Activated T-helper 2 cell treated with anti-CD3 and anti-CD28 coated beads, Interferon-gamma antibody, Interleukin-2, Interleukin-4, amounts not matched to agents 10 μg/mL and 5 μg/mL and 100 μg/mL, durations not matched to agents 14 hours and 24 hours and 36 hours (primary cell): ENCODE results near the gene ERCC6. TPM values are rescaled to one million over a fixed set of nuclear protein-coding genes. Genes with fewer than 3 reads are reported as not detected.

Source experiments
- DNase-seq: peaks from one replicate; pipeline ENCODE4 v3.0.0; 2021; ENCODE audit warnings: low spot score
- H3K27ac Mint-ChIP-seq: one replicate; pipeline ENCODE4 v1.8.0; 2021; ENCODE audit warnings: mixed read lengths
- H3K27me3 Mint-ChIP-seq: one replicate; pipeline ENCODE4 v1.8.0; 2021; ENCODE audit warnings: low read depth, mixed read lengths
- H3K36me3 Mint-ChIP-seq: one replicate; pipeline ENCODE4 v1.8.0; 2021; ENCODE audit warnings: low read depth, mixed read lengths
- H3K4me1 Mint-ChIP-seq: one replicate; pipeline ENCODE4 v1.8.0; 2021; ENCODE audit warnings: low read depth, mixed read lengths
- H3K4me3 Mint-ChIP-seq: one replicate; pipeline ENCODE4 v1.8.0; 2021; ENCODE audit warnings: low read depth, mild to moderate bottlenecking, moderate library complexity, mixed read lengths
- H3K9me3 Mint-ChIP-seq: one replicate; pipeline ENCODE4 v1.8.0; 2021; ENCODE audit warnings: mixed read lengths
- intact Hi-C: fragments of 100-400 bp; cut with micrococcal nuclease; formaldehyde crosslinking; loops from one replicate; pipeline ENCODE4 v1.15.1; 2023
- total RNA-seq: library from RNA; stranded (reverse); gene quantifications from 2 replicates; pipeline ENCODE4 v1.2.3, GENCODE V29; 2022

Gene ERCC6
- total RNA-seq, result 22.7 and 26.2 TPM in 2 replicates

DNA sequence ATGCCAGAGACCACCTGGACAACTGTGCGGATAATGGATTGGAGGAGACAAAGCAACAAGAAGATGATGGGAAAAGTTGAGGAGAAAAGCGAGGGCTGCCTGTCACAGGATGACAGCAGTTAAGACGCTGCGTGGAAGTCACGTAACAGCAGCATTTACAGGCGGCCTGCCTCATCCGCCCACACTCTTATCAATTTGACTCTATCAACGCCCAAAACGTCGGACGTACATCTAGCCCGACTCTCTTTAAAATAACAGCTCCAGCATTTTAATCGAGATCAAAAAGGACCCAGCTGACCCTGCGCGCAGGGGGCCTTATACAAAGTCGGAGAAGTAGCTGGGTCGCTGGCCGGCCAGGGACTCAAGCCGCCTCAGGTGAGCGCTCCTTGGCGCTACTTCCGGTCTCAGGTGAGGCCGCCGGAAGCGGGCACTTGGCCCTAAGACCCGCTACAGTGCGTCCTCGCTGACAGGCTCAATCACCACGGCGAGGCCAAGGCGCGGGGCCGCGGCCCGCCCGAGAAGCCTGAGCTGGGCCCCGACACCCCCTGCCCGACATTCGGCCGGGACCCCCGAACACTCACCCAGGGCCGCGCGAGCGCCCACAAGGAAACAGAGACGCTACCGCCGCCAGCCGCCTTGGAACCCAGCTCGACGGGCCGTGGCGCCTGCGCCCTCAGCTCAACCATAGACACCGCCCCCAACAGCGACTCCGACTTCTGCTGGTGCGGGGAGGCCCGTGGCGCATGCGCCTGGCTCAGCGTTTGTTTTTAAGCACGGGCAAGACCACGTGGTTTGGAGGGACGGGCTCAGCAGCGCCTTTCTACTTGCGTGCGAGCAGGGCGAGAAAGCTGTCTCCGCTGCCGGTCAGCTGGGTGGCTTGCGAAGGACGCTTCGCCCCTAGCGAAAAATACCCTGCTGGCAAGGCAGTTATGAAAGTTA lies at the start of gene ERCC6:
TSS of gene ERCC6 (minus strand) at position 741 of the 939 bp plus-strand sequence.
- Mint-ChIP-seq H3K27ac (peak within 1 kb of the TSS; percentile 94), H3K9me3 (no peaks in the 10 kb centered on the region), H3K36me3 (peaks cover 17% of the 10 kb centered on the region), H3K27me3 (peaks cover 3% of the 10 kb centered on the region), H3K4me1 (peaks cover 36% of the 10 kb centered on the region), H3K4me3 (peak within 1 kb of the TSS; percentile 89)
- intact Hi-C loops, result loop anchor here (1.0 to 10.0 kb wide), 4 partner anchors 31 to 461 kb away; no protein-coding TSS in a partner anchor
- DNase-seq, result peak; percentile 96

DNA sequence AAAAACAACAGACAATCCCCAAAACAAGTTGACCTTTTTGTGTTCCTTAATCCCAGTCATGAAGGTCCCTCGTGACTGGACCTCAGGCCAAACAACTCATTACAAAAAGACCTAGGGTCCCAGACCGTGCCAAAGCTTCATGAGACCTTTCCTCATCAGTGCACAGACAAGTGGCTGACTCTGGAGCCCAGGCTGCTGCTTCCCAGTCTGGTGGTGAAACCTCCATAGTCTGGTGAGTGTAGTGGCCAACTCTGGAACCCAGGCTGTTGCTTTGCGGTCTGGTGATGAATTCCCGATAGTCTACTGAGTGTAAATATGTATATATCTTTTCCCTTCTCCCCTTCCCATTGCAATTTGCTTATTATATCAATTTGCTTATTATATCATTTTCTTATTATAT lies 49.1 kb upstream of the ERCC6 start:
- Mint-ChIP-seq H3K36me3 (no peaks in the 10 kb centered on the region), H3K27me3 (peaks cover 25% of the 10 kb centered on the region), H3K4me1 (peaks cover under 1% of the 10 kb centered on the region), H3K27ac (no peak overlapping the region), H3K4me3 (no peak overlapping the region), H3K9me3 (peaks cover 15% of the 10 kb centered on the region)
- intact Hi-C loops, result no loop called here
- DNase-seq, result no peak

GRCh38 chr10:49585387-49585786 lies 46.5 kb upstream of the ERCC6 start:
- H3K27me3 Mint-ChIP-seq, result peaks cover 27% of the 10 kb centered on the region
- DNase-seq, result no peak
- no peaks in the 10 kb centered on the region for H3K36me3 Mint-ChIP-seq
- no peak overlapping the region for H3K4me3 Mint-ChIP-seq
- H3K27ac Mint-ChIP-seq, result no peak overlapping the region
- intact Hi-C loops, result no loop called here
- H3K9me3 Mint-ChIP-seq, result peaks cover 15% of the 10 kb centered on the region
- peaks cover 12% of the 10 kb centered on the region for H3K4me1 Mint-ChIP-seq

DNA sequence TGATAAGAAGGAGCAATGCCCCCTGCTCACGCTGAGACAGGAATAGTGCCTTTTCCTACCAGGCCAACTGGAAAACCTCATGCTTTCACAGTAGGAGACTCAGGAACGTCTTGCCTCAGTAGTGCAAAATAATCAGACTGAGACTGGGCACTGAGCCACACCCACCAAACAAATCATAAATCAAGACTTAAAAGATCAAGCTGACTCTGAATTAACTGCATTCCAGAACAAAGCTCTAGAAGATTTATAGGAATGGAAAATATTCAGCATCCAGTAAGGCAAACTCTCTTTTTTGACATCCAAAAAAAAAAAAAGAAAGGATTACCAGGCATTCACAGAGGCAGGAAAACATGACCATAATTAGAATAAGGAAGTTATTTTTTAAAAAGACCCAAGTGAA lies 40.7 kb upstream of the ERCC6 start:
- Mint-ChIP-seq H3K36me3 (no peaks in the 10 kb centered on the region), H3K27ac (no peak overlapping the region), H3K27me3 (peaks cover 17% of the 10 kb centered on the region), H3K4me3 (no peak overlapping the region), H3K9me3 (no peaks in the 10 kb centered on the region), H3K4me1 (peaks cover 27% of the 10 kb centered on the region)
- intact Hi-C loops, result no loop called here
- DNase-seq, result no peak

GRCh38 chr10:49578392-49578791 lies 39.5 kb upstream of the ERCC6 start:
- Mint-ChIP-seq H3K9me3 (no peaks in the 10 kb centered on the region), H3K27me3 (peaks cover 7% of the 10 kb centered on the region), H3K27ac (no peak overlapping the region), H3K4me1 (peaks cover 34% of the 10 kb centered on the region), H3K4me3 (no peak overlapping the region), H3K36me3 (no peaks in the 10 kb centered on the region)
- DNase-seq, result no peak
- intact Hi-C loops, result no loop called here

DNA sequence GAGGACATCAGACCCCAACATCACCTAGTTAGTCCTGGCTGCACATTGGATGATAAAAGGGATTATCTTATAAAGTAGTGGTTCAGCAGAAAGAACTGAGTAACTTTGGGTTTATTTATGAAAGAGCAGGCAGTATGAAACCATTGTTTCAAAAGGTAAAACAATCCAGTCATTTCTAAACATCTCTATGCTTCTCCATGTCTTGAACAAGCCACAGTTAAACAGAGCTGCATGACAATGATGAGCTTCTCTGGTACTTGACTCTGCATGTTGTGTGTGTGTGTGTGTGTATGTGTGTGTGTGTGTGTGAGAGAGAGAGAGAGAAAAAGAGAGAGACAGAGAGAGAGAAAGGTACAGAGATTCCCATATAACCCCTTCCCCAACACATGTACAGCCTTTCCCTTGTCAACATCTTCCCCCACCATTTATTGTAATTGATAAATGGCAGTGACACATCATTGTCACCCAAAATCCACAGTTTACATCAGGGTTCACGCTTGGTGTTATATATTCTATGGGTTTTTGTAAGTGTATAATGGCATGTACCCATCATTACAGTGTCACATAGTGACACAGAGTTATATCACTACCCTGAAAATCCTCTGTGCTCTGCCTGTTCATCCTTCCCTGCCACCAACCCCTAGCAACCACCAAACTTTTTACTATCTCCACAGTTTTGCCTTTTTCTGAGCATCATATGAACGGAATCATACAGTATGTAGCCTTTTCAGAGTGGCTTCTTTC lies 38.4 kb upstream of the ERCC6 start:
- DNase-seq, result no peak
- Mint-ChIP-seq H3K4me1 (peaks cover 37% of the 10 kb centered on the region), H3K27ac (peak overlapping the region; percentile 54), H3K36me3 (no peaks in the 10 kb centered on the region), H3K27me3 (peaks cover 4% of the 10 kb centered on the region), H3K4me3 (no peak overlapping the region), H3K9me3 (no peaks in the 10 kb centered on the region)
- intact Hi-C loops, result no loop called here

DNA sequence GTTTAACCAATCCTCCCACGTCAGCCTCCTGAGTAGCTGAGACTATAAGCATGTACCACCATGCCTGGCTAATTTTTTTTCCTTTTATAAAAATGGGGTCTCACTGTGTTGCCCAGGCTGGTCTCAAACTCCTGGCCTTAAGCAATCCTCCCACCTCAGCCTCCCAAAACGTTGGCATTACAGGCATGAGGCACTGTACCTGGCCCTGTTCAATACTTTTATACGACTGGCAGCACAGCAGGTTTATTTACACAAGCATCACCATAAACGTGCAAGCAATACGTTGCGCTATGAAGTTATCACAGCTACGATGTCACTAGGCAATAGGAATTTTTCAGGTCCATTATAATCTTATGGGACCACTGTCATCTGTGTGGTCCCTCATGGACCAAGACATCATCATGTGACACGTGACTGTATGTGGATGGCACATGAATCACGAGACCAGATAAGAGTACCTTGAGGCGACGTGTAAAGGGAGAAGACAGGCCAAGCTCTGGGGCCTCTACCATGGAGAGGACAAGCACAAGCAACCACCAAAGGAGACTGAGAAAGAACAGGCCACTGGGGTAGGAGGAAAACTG lies 36.7 kb upstream of the ERCC6 start:
- no peak overlapping the region for H3K4me3 Mint-ChIP-seq
- H3K27me3 Mint-ChIP-seq, result no peaks in the 10 kb centered on the region
- no peaks in the 10 kb centered on the region for H3K9me3 Mint-ChIP-seq
- H3K4me1 Mint-ChIP-seq, result peaks cover 39% of the 10 kb centered on the region
- no peak overlapping the region for H3K27ac Mint-ChIP-seq
- intact Hi-C loops, result no loop called here
- DNase-seq, result no peak
- H3K36me3 Mint-ChIP-seq, result no peaks in the 10 kb centered on the region

- peaks cover 3% of the 10 kb centered on the region for H3K36me3 Mint-ChIP-seq
- no peak for DNase-seq
Measured at GRCh38 chr10:49572594-49573114, 33.7 kb upstream of the ERCC6 start.

GRCh38 chr10:49571388-49571787 lies 32.5 kb upstream of the ERCC6 start:
- H3K9me3 Mint-ChIP-seq, result peaks cover 11% of the 10 kb centered on the region
- peaks cover 59% of the 10 kb centered on the region for H3K4me1 Mint-ChIP-seq
- peak overlapping the region; percentile 15 for H3K27ac Mint-ChIP-seq
- no peak for DNase-seq
- intact Hi-C loops, result no loop called here
- no peak overlapping the region for H3K4me3 Mint-ChIP-seq
- peaks cover 7% of the 10 kb centered on the region for H3K36me3 Mint-ChIP-seq
- no peaks in the 10 kb centered on the region for H3K27me3 Mint-ChIP-seq

More at GRCh38 chr10:49572594-49573114, 33.7 kb upstream of the ERCC6 start:
- Mint-ChIP-seq H3K9me3 (peaks cover 4% of the 10 kb centered on the region), H3K27me3 (no peaks in the 10 kb centered on the region), H3K4me1 (peaks cover 61% of the 10 kb centered on the region), H3K4me3 (no peak overlapping the region), H3K27ac (no peak overlapping the region)
- intact Hi-C loops, result no loop called here

- DNase-seq, result no peak
- Mint-ChIP-seq H3K36me3 (peaks cover 7% of the 10 kb centered on the region), H3K4me3 (peak overlapping the region; percentile 30), H3K9me3 (peaks cover 11% of the 10 kb centered on the region), H3K27ac (peak overlapping the region; percentile 84), H3K27me3 (no peaks in the 10 kb centered on the region), H3K4me1 (peaks cover 60% of the 10 kb centered on the region)
- intact Hi-C loops, result loop anchor here (1.0 kb wide), 2 partner anchors 19 to 30 kb away; partner anchors contain the start of gene ERCC6
Measured at GRCh38 chr10:49569031-49569631, 30.2 kb upstream of the ERCC6 start.

- Mint-ChIP-seq H3K9me3 (peaks cover 11% of the 10 kb centered on the region), H3K4me3 (peak overlapping the region; percentile 30), H3K27me3 (no peaks in the 10 kb centered on the region), H3K4me1 (peaks cover 53% of the 10 kb centered on the region), H3K36me3 (peaks cover 7% of the 10 kb centered on the region), H3K27ac (peak overlapping the region; percentile 84)
- intact Hi-C loops, result no loop called here
- DNase-seq, result no peak
Measured at GRCh38 chr10:49568235-49568634, 29.3 kb upstream of the ERCC6 start.

GRCh38 chr10:49567810-49568209 lies 28.9 kb upstream of the ERCC6 start:
- Mint-ChIP-seq H3K27me3 (no peaks in the 10 kb centered on the region), H3K4me3 (peak overlapping the region; percentile 30), H3K36me3 (peaks cover 7% of the 10 kb centered on the region), H3K4me1 (peaks cover 53% of the 10 kb centered on the region), H3K27ac (peak overlapping the region; percentile 84), H3K9me3 (peaks cover 11% of the 10 kb centered on the region)
- intact Hi-C loops, result no loop called here
- no peak for DNase-seq
